Kidney (tissue), 14 donors: ENCODE measurements around the gene PLCB4. TPM values are rescaled to one million over a fixed set of nuclear protein-coding genes. Genes with fewer than 3 reads are reported as not detected.

Experiments
- DNase-seq, 5 donors: peaks; one replicate each; pipeline ENCODE4 v3.0.0-alpha.2; 2013 to 2020
- FAIRE-seq: peaks from 2 replicates; lab custom pipeline; 2012; peaks lifted over from hg19 to GRCh38; lab: Jason Lieb, UNC
- H3K27ac ChIP-seq, 2 donors: one replicate each; pipeline ENCODE4 v1.7.0; 2013; ENCODE audit warnings: low read depth in 2 of 2, low read length in 2 of 2, inconsistent platforms in 1 of 2
- H3K27me3 ChIP-seq: one replicate; pipeline ENCODE4 v1.7.1; 2013; ENCODE audit warnings: low read length, inconsistent platforms; ENCODE audit not compliant: control insufficient read depth, insufficient read depth
- H3K36me3 ChIP-seq, 3 donors: one replicate each; pipeline versions ENCODE4 v1.7.0 to v1.7.1; 2013; ENCODE audit warnings: low read length in 3 of 3, control low read depth in 1 of 3, inconsistent platforms in 1 of 3; ENCODE audit not compliant: insufficient read depth in 3 of 3, control insufficient read depth in 2 of 3
- H3K4me1 ChIP-seq, 3 donors: one replicate each; pipeline versions ENCODE4 v1.7.0 to v1.7.1; 2013; ENCODE audit warnings: low read length in 3 of 3, inconsistent platforms in 1 of 3, low read depth in 1 of 3; ENCODE audit not compliant: control insufficient read depth in 2 of 3, insufficient read depth in 2 of 3
- H3K4me3 ChIP-seq, 3 donors: one replicate each; pipeline versions ENCODE4 v1.7.0 to v1.8.1; 2013; ENCODE audit warnings: low read length in 3 of 3, control low read depth in 1 of 3, inconsistent platforms in 1 of 3
- H3K9ac ChIP-seq, 3 donors: one replicate each; pipeline versions ENCODE4 v1.7.0 to v1.7.1; 2013; ENCODE audit warnings: low read length in 3 of 3, control low read depth in 1 of 3, inconsistent platforms in 1 of 3
- H3K9me3 ChIP-seq, 3 donors: one replicate each; pipeline versions ENCODE4 v1.7.0 to v1.7.1; 2013; ENCODE audit warnings: low read length in 3 of 3, control low read depth in 1 of 3, inconsistent platforms in 1 of 3; ENCODE audit not compliant: control insufficient read depth in 2 of 3, insufficient read depth in 1 of 3
- intact Hi-C: fragments of 100-400 bp; cut with DNase I; formaldehyde crosslinking; loops from one replicate; pipeline ENCODE4 v1.11.1; 2022
- polyA plus RNA-seq: library from polyadenylated mRNA; stranded (reverse); fragments of 350-450 nt; fragmentation: Illumina TruSeq; extraction: RNeasy Lipid Tissue Mini Kit (QIAGEN cat#74804); gene quantifications from one replicate; pipeline ENCODE4 v1.2.3, GENCODE V29; 2014; ENCODE audit warnings: low read depth, low replicate concordance; ENCODE audit not compliant: insufficient read depth
- total RNA-seq: library from RNA; stranded (reverse); fragmentation: NEBNext Ultra II Directional; extraction: Animal tissue kit (Norgen Biotek cat#: 25700); gene quantifications from one replicate; pipeline ENCODE4 v1.2.1, GENCODE V29; 2021
- TF ChIP-seq, protein P1 (sequence below): IDR thresholded peaks from 3 replicates; pipeline ENCODE4 v1.5.1; 2012; ENCODE audit warnings: mild to moderate bottlenecking, moderate library complexity, borderline replicate concordance; ENCODE audit not compliant: insufficient read depth; ENCODE audit errors: extremely low read depth
- donor health status: control.
- donor health status: control.
- donor health status: control.
- donor health status: control.
- donor health status: control.
- donor health status: DM: yes; HTN: yes; CAD: no.
- donor health status: Normal renal cell carcinoma (clear cell type).

Gene PLCB4
- total and polyA plus RNA-seq, 2 donors from 2014 or later, result 2.8 to 17.7 TPM

- intact Hi-C loops, result no loop called here
- Histone ChIP-seq H3K4me1 (peaks cover 0 to 7% (median 0%) of the 10 kb centered on the region in 3 donors), H3K27ac (no peak overlapping the region), H3K4me3 (no peak overlapping the region), H3K9me3 (no peaks in the 10 kb centered on the region), H3K36me3 (no peaks in the 10 kb centered on the region), H3K9ac (no peak overlapping the region), H3K27me3 (no peaks in the 10 kb centered on the region)
- FAIRE-seq (no peak), DNase-seq (no peak)
- TF ChIP-seq, protein P1, sequence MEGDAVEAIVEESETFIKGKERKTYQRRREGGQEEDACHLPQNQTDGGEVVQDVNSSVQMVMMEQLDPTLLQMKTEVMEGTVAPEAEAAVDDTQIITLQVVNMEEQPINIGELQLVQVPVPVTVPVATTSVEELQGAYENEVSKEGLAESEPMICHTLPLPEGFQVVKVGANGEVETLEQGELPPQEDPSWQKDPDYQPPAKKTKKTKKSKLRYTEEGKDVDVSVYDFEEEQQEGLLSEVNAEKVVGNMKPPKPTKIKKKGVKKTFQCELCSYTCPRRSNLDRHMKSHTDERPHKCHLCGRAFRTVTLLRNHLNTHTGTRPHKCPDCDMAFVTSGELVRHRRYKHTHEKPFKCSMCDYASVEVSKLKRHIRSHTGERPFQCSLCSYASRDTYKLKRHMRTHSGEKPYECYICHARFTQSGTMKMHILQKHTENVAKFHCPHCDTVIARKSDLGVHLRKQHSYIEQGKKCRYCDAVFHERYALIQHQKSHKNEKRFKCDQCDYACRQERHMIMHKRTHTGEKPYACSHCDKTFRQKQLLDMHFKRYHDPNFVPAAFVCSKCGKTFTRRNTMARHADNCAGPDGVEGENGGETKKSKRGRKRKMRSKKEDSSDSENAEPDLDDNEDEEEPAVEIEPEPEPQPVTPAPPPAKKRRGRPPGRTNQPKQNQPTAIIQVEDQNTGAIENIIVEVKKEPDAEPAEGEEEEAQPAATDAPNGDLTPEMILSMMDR, result no peak
These were observed 40.7 kb downstream of the PLCB4 start for GRCh38 chr20:9109566-9109965.

DNA sequence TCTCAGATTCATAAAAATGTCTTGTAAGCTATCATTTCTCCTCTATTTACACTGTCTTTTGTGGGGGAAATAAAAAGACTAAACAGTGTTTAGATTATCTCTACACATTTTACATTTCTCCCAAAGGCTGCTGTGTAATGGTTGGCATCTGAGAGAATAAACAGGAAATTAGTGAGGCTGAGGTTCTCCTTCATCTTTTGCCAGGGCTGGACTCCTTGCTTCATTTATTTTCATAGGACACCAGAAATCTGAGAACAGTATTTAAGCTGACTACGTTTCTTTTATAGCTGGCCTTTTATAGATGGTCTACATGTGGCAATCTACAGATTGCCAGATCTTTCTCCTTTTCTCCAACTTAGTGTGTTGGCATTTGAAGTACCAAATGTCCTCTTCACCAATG is 41.5 kb downstream of the PLCB4 start:
- no peak for DNase-seq
- H3K9ac ChIP-seq, result no peak overlapping the region
- H3K27me3 ChIP-seq, result no peaks in the 10 kb centered on the region
- no peak overlapping the region for H3K4me3 ChIP-seq
- H3K9me3 ChIP-seq, result no peaks in the 10 kb centered on the region
- TF ChIP-seq, protein P1, result no peak
- FAIRE-seq, result no peak
- H3K36me3 ChIP-seq, result no peaks in the 10 kb centered on the region
- H3K4me1 ChIP-seq, result peaks cover 0 to 7% (median 0%) of the 10 kb centered on the region in 3 donors
- intact Hi-C loops, result no loop called here
- H3K27ac ChIP-seq, result no peak overlapping the region

DNA sequence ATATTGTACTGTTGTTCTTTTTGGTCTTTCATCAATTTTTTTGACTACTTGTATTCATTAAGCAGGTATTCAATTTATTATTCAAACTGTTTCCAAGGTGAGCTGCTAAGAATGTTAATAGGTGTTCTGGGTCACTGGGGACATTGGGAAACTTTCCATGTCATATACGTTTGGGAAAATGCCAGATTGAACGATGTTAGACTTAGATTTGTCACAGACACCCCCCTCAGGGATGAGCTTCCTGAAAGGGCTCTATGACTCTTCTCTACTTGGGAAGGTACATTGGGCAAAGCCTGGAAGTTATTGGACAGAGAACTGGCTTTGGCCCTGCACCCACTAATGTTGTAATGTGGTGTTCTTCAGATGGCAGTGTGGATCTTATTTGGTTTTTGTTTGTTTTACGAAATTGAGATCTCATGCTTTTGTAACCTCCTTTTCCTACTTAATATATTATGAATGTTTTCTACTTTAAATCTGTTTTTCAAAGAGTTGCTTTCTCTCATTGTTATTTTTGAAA is 42.1 kb downstream of the PLCB4 start:
- H3K9ac ChIP-seq, result no peak overlapping the region
- H3K27ac ChIP-seq, result no peak overlapping the region
- TF ChIP-seq, protein P1, result no peak
- no peaks in the 10 kb centered on the region for H3K9me3 ChIP-seq
- DNase-seq (no peak), FAIRE-seq (no peak)
- H3K4me1 ChIP-seq, result peaks cover 0 to 7% (median 0%) of the 10 kb centered on the region in 3 donors
- no peak overlapping the region for H3K4me3 ChIP-seq
- no peaks in the 10 kb centered on the region for H3K27me3 ChIP-seq
- H3K36me3 ChIP-seq, result no peaks in the 10 kb centered on the region
- intact Hi-C loops, result no loop called here
